ENCODE data around the gene NMT1.
A peak's percentile ranks its signal among the peaks of the same experiment; 100 is the strongest.
"Not testable (repeated sequence)": the region's sequence is repeated elsewhere in the genome, so short reads cannot be mapped to it uniquely, and the experiment has no call there.

NMT1 gene

GRCh38 chr17:45120558-45120957 lies 59.4 kb downstream of the NMT1 start:
- DNase-seq (ENCODE audit: low read depth) = no peak

GRCh38 chr17:45121055-45121454 lies 59.9 kb downstream of the NMT1 start:
- no peak for DNase-seq (ENCODE audit: low read depth)

GRCh38 chr17:45123076-45123770 lies 62.1 kb downstream of the NMT1 start:
- no peak for DNase-seq (ENCODE audit: low read depth)

GRCh38 chr17:45123930-45124796 lies 63.0 kb downstream of the NMT1 start:
- DNase-seq (ENCODE audit: low read depth) = no peak

GRCh38 chr17:45124797-45125122 lies 63.6 kb downstream of the NMT1 start:
- not testable (repeated sequence) for DNase-seq (ENCODE audit: low read depth)

- DNase-seq (ENCODE audit: low read depth) = no peak
Measured at GRCh38 chr17:45125509-45125908, 64.4 kb downstream of the NMT1 start.

- no peak for DNase-seq (ENCODE audit: low read depth)
Measured at GRCh38 chr17:45127207-45127547, 66.1 kb downstream of the NMT1 start.

- no peak for DNase-seq (ENCODE audit: low read depth)
Measured at GRCh38 chr17:45127548-45128300, 66.6 kb downstream of the NMT1 start.

- DNase-seq (ENCODE audit: low read depth) = no peak
Measured at GRCh38 chr17:45128331-45128730, 67.2 kb downstream of the NMT1 start.

GRCh38 chr17:45128989-45129388 lies 67.9 kb downstream of the NMT1 start:
- no peak for DNase-seq (ENCODE audit: low read depth)

- no peak for DNase-seq (ENCODE audit: low read depth)
Measured at GRCh38 chr17:45129426-45129939, 68.4 kb downstream of the NMT1 start.

GRCh38 chr17:45129940-45130680 lies 69.0 kb downstream of the NMT1 start:
- DNase-seq (ENCODE audit: low read depth) = no peak

- no peak for DNase-seq (ENCODE audit: low read depth)
Measured at GRCh38 chr17:45130681-45131615, 69.8 kb downstream of the NMT1 start.

GRCh38 chr17:45131616-45132319 lies 70.7 kb downstream of the NMT1 start:
- peak; percentile 25 for DNase-seq (ENCODE audit: low read depth)

- peak; percentile 49 for DNase-seq (ENCODE audit: low read depth)
Measured at GRCh38 chr17:45132320-45132571, 71.1 kb downstream of the NMT1 start, which contains the start of gene PLCD3. TSS of gene PLCD3 (minus strand) at chr17:45132515. CDS start at chr17:45132410, 105 bp downstream.

- DNase-seq (ENCODE audit: low read depth) = peak; percentile 26
Measured at GRCh38 chr17:45132572-45133463, 71.7 kb downstream of the NMT1 start.

- DNase-seq (ENCODE audit: low read depth) = peak; percentile 98
Measured at GRCh38 chr17:45135192-45135977, 74.3 kb downstream of the NMT1 start, which contains the start of gene ACBD4. TSS of gene ACBD4 (plus strand) at chr17:45135687. CDS start at chr17:45136145, 458 bp downstream.

Data from activated gamma-delta T cell treated with anti-CD3 and anti-CD28 coated beads, Interleukin-2, amount 50 U/mL, for 16 hours (primary cell).